Naive thymus-derived CD4-positive, alpha-beta T cell (primary cell): ENCODE data around the gene PRR15L. TPM values are rescaled to one million over a fixed set of nuclear protein-coding genes. Genes with fewer than 3 reads are reported as not detected.
"Not testable (repeated sequence)": the region's sequence is repeated elsewhere in the genome, so short reads cannot be mapped to it uniquely, and the experiment has no call there.

Source experiments
- ATAC-seq: fragments of 150-1000 bp; cut with Tn5 transposase; 2 replicates; pipeline ENCODE4 v1.10.0; 2021; ENCODE audit warnings: mild to moderate bottlenecking, moderate library complexity
- CTCF ChIA-PET: fragments of 350-600 bp; sonication (Branson Sonifier 250); formaldehyde crosslinking; loops from one replicate; lab custom pipeline; 2021; ENCODE audit warnings: antibody characterized with exemption; lab: Charles Lee
- POLR2A ChIA-PET: fragments of 350-600 bp; sonication (Branson Sonifier 250); formaldehyde crosslinking; loops from one replicate; lab custom pipeline; 2021; ENCODE audit warnings: antibody characterized with exemption, inconsistent platforms; lab: Charles Lee
- DNase-seq, 9 donors: peaks; one replicate each; pipeline versions ENCODE4 v3.0.0 to v3.0.0-alpha.2; 2020 to 2022; ENCODE audit warnings: mixed read lengths in 1 of 9
- H3K27ac ChIP-seq: one replicate; pipeline ENCODE4 v1.7.0; 2013; ENCODE audit warnings: mild to moderate bottlenecking, low read depth, low read length, moderate library complexity
- H3K27me3 ChIP-seq, 2 donors: one replicate each; pipeline ENCODE4 v1.7.0; 2013; ENCODE audit warnings: low read length in 2 of 2, mild to moderate bottlenecking in 2 of 2, moderate library complexity in 2 of 2; ENCODE audit not compliant: control insufficient read depth in 2 of 2, insufficient read depth in 2 of 2
- H3K36me3 ChIP-seq, 3 experiments: 1 replicate in 2 of 3; 2 replicates in 1 of 3; pipeline ENCODE4 v1.7.0; 2013; ENCODE audit warnings: low read length in 3 of 3, mild to moderate bottlenecking in 3 of 3, moderate library complexity in 1 of 3; ENCODE audit not compliant: insufficient read depth in 3 of 3, control insufficient read depth in 2 of 3
- H3K4me1 ChIP-seq, 2 donors: one replicate each; pipeline ENCODE4 v1.7.0; 2013; ENCODE audit warnings: low read length in 2 of 2, mild to moderate bottlenecking in 2 of 2, moderate library complexity in 1 of 2; ENCODE audit not compliant: control insufficient read depth in 2 of 2, insufficient read depth in 2 of 2
- H3K4me3 ChIP-seq: 2 replicates; pipeline ENCODE4 v1.7.0; 2013; ENCODE audit warnings: mild to moderate bottlenecking, low read length
- H3K9me3 ChIP-seq, 3 experiments: 1 replicate in 2 of 3; 2 replicates in 1 of 3; pipeline ENCODE4 v1.7.0; 2013; ENCODE audit warnings: low read length in 3 of 3; ENCODE audit not compliant: control insufficient read depth in 2 of 3
- H3K27ac Mint-ChIP-seq, 9 donors: one replicate each; pipeline ENCODE4 v1.8.0; 2020 to 2022; ENCODE audit warnings: mixed read lengths in 9 of 9, mild to moderate bottlenecking in 8 of 9, moderate library complexity in 5 of 9, inconsistent platforms in 2 of 9
- H3K27me3 Mint-ChIP-seq, 5 donors: one replicate each; pipeline ENCODE4 v1.8.0; 2021 to 2022; ENCODE audit warnings: mixed read lengths in 5 of 5, mild to moderate bottlenecking in 1 of 5
- H3K36me3 Mint-ChIP-seq, 5 donors: one replicate each; pipeline ENCODE4 v1.8.0; 2020 to 2022; ENCODE audit warnings: mixed read lengths in 5 of 5, mild to moderate bottlenecking in 3 of 5, inconsistent platforms in 1 of 5
- H3K4me1 Mint-ChIP-seq, 7 donors: one replicate each; pipeline ENCODE4 v1.8.0; 2020 to 2022; ENCODE audit warnings: mixed read lengths in 7 of 7, mild to moderate bottlenecking in 3 of 7, inconsistent platforms in 1 of 7
- H3K4me3 Mint-ChIP-seq, 10 donors: one replicate each; pipeline ENCODE4 v1.8.0; 2020 to 2022; ENCODE audit warnings: mild to moderate bottlenecking in 10 of 10, mixed read lengths in 10 of 10, moderate library complexity in 6 of 10, inconsistent platforms in 2 of 10
- H3K9me3 Mint-ChIP-seq, 11 donors: one replicate each; pipeline ENCODE4 v1.8.0; 2020 to 2022; ENCODE audit warnings: mixed read lengths in 11 of 11, mild to moderate bottlenecking in 4 of 11, inconsistent platforms in 1 of 11, moderate library complexity in 1 of 11
- intact Hi-C, 2 donors: fragments of 100-400 bp; cut with micrococcal nuclease; formaldehyde crosslinking; loops; one replicate each; pipeline ENCODE4 v1.15.1; 2023
- polyA plus RNA-seq, 2 donors: library from polyadenylated mRNA; unstranded; fragments of 300-500 nt; fragmentation: Illumina TruSeq; gene quantifications; one replicate each; pipeline ENCODE4 v1.2.3, GENCODE V29; 2021
- total RNA-seq, 6 experiments: library from RNA in 5 of 6; stranded (reverse) in 5 of 6; gene quantifications; 1 replicate in 5 of 6; 2 replicates in 1 of 6; pipeline ENCODE4 v1.2.3 and lab custom pipeline; 2021 to 2026

Gene PRR15L
- total and polyA plus RNA-seq, 7 experiments from 2014 or later = 0.32 TPM; not detected in 6

DNA sequence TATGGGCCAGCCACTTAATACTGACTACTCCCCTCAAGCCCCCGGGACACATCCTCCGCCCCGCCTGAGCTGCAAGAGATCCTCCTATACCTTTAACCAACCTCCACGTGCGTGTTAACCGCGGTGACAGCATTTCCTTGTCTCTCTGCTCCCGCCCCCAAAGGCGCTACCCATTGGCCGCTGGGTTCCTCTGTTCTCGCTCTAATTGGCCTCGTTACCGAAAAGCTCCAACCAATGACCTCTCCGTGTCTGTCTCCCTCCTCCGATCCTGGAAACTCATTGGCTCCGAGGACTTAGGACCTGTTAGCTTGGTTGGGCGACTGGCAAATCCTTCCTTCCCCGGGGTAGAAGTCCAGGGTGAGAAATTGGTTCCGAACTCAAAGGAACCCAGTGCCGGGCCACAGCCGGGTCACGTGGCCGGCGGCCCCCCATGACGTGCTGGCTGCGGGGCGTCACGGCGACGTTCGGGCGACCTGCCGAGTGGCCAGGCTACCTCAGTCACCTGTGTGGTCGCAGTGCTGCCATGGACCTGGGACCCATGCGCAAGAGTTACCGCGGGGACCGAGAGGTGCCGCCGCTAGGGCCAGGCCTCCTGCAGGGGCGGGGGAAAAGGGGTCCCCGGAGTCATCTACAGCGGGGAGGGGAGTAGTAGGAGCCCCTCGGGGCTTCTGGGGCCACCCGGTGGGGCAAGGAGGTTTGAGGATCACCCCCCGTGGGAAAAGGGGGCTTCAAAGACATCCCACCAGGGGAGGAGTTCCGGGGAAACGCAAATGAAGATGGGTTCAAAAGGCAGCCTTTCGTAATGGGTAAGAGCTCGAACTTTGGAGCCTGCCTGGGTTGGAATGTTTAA lies 16.2 kb downstream of the PRR15L start, which contains the start of gene PNPO:
PNPO (plus strand) TSS at position 326 of the 850 bp plus-strand sequence; CDS start at position 431, 105 bp downstream.
- Mint-ChIP-seq H3K4me3 (peak within 1 kb of the TSS; percentile 75 to 96 (median 88)), H3K27ac (peak within 1 kb of the TSS; percentile 34 to 95 (median 86)), H3K36me3 (peaks cover 0 to 19% (median 5%) of the 10 kb centered on the region in 5 donors), H3K27me3 (no peaks in the 10 kb centered on the region), H3K4me1 (peaks cover 35 to 63% (median 48%) of the 10 kb centered on the region in 7 donors), H3K9me3 (peaks cover 0 to 4% (median 0%) of the 10 kb centered on the region in 11 donors)
- DNase-seq = peak; percentile 66 to 96 (median 94)
- peak; percentile 99 for ATAC-seq
- H3K4me3 ChIP-seq = peak within 1 kb of the TSS; percentile 75
- POLR2A ChIA-PET = interaction anchor here (0.9 to 4.3 kb wide), 7 partner anchors 9 to 166 kb away, joined by 3 to 24 read pairs (median 5); partner anchors contain the start of genes CDK5RAP3, OSBPL7, SNX11 and SP2
- H3K27me3 ChIP-seq = no peaks in the 10 kb centered on the region
- CTCF ChIA-PET = interaction anchor here (0.6 to 11.9 kb wide), 7 partner anchors 8 to 411 kb away, joined by 3 to 126 read pairs (median 5); partner anchors contain the start of genes CDK5RAP3 and SP2
- intact Hi-C loops = loop anchor here (1.0 to 10.0 kb wide), 11 partner anchors 8 to 673 kb away; partner anchors contain the start of genes SCRN2 (in 2 of the 2), SP2 (in 2 of the 2), CBX1 (in 1 of the 2) and HOXB7 (in 1 of the 2)
- no peaks in the 10 kb centered on the region for H3K9me3 ChIP-seq
- H3K36me3 ChIP-seq = peaks cover 0 to 14% (median 0%) of the 10 kb centered on the region in 3 experiments
- peaks cover 21 to 33% of the 10 kb centered on the region in 2 donors for H3K4me1 ChIP-seq
- H3K27ac ChIP-seq = peak within 1 kb of the TSS; percentile 90

DNA sequence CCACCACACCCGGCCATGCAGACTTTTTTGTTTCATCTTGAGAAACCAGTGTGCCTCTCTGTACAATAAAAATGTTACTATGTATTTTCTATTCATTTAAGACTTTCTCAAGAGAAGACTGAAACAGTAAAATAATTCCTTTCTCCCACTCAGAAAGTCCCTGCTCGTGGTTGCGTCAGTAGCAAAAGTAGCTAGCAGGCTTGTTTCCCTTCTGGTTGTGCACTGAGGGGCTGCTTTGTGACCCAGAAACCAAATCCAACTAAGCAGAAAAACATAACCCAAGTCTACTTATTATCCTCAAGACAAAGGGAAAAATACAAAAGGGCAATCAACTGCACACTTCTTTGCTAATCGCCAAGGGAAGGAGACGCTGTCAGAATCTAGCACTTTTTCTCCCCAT lies 19.7 kb downstream of the PRR15L start:
- no peaks in the 10 kb centered on the region for H3K27me3 ChIP-seq
- H3K36me3 ChIP-seq = peaks cover 0 to 3% (median 0%) of the 10 kb centered on the region in 3 experiments
- ATAC-seq (no peak), DNase-seq (no peak)
- H3K27ac ChIP-seq = no peak overlapping the region
- CTCF ChIA-PET = no interaction called here
- H3K27me3 Mint-ChIP-seq = no peaks in the 10 kb centered on the region
- no peak overlapping the region for H3K4me3 ChIP-seq
- no peaks in the 10 kb centered on the region for H3K9me3 ChIP-seq
- peaks cover 7 to 13% of the 10 kb centered on the region in 2 donors for H3K4me1 ChIP-seq
- POLR2A ChIA-PET = interaction anchor here (0.7 to 0.8 kb wide), 2 partner anchors 32 kb away, joined by 3 read pairs; no protein-coding TSS in a partner anchor
- no peak overlapping the region for H3K27ac Mint-ChIP-seq
- H3K4me3 Mint-ChIP-seq = no peak overlapping the region
- peaks cover 0 to 4% (median 0%) of the 10 kb centered on the region in 11 donors for H3K9me3 Mint-ChIP-seq
- intact Hi-C loops = no loop called here
- peaks cover 15 to 28% (median 20%) of the 10 kb centered on the region in 7 donors for H3K4me1 Mint-ChIP-seq
- peaks cover 0 to 5% (median 0%) of the 10 kb centered on the region in 5 donors for H3K36me3 Mint-ChIP-seq

DNA sequence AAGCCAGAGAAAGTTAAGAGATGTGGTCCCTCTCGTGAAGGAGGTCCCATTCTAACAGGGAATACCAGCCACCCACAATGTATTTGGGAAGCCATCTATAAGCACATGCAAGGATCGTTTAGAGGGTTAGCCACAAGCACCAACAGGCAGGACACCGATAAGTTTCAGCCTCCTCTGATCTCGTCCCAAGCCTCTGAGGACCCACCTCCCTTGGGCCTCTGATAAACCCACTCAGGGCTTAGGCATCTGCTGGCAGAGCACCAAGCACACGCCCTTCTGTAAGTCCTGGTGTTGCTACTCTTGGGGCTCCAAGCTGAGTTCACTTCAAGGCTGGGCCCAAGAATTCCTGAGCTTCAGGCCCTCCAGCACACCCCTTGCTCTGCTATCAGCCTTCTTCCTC lies 21.7 kb downstream of the PRR15L start:
- H3K27me3 Mint-ChIP-seq = no peaks in the 10 kb centered on the region
- no peak for DNase-seq

DNA sequence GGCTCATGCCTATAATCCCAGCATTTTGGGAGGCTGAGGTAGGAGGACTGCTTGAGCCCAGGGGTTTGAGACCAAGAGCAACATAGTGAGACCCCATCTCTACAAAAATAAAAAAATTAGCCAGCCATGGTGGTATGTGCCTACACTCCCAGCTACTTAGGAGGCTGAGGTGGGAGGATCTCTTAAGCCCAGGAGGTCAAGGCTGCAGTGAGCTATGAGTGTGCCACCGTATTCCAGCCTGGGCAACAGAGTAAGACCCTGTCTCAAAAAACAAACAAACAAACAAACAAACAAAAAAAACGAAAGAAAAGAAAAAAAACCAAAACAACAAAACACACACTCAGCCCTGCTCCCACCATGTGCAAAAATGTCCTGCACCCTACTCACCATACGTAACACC lies 22.2 kb downstream of the PRR15L start:
- H3K36me3 Mint-ChIP-seq, H3K4me1 ChIP-seq, H3K27me3 Mint-ChIP-seq, H3K9me3 Mint-ChIP-seq, H3K4me3 ChIP-seq, ATAC-seq, H3K9me3 ChIP-seq, DNase-seq, H3K27me3 ChIP-seq, H3K36me3 ChIP-seq, H3K27ac ChIP-seq, intact Hi-C loops, H3K27ac Mint-ChIP-seq, H3K4me3 Mint-ChIP-seq: not testable (repeated sequence)
- CTCF ChIA-PET = interaction anchor here (1.8 kb wide), 1 partner anchor 13 kb away, joined by 7 read pairs; no protein-coding TSS in a partner anchor
- peaks cover 0 to 12% (median 6%) of the 10 kb centered on the region in 7 donors for H3K4me1 Mint-ChIP-seq
- POLR2A ChIA-PET = interaction anchor here (0.8 to 1.0 kb wide), 3 partner anchors 8 to 40 kb away, joined by 3 read pairs; no protein-coding TSS in a partner anchor

More for the DNA sequence above, 21.7 kb downstream of the PRR15L start:
- peaks cover 0 to 2% (median 0%) of the 10 kb centered on the region in 5 donors for H3K36me3 Mint-ChIP-seq
- intact Hi-C loops = no loop called here
- Histone ChIP-seq H3K4me3 (no peak overlapping the region), H3K36me3 (peaks cover 0 to 4% (median 0%) of the 10 kb centered on the region in 3 experiments), H3K4me1 (peaks cover 0 to 4% of the 10 kb centered on the region in 2 donors), H3K27me3 (no peaks in the 10 kb centered on the region), H3K27ac (no peak overlapping the region), H3K9me3 (no peaks in the 10 kb centered on the region)
- CTCF ChIA-PET = interaction anchor here (1.0 to 1.8 kb wide), 2 partner anchors 10 to 13 kb away, joined by 3 to 7 read pairs; no protein-coding TSS in a partner anchor
- no peak overlapping the region for H3K4me3 Mint-ChIP-seq
- H3K9me3 Mint-ChIP-seq = peaks cover 0 to 2% (median 0%) of the 10 kb centered on the region in 11 donors
- POLR2A ChIA-PET = interaction anchor here (0.9 to 1.0 kb wide), 2 partner anchors 14 to 40 kb away, joined by 3 read pairs; no protein-coding TSS in a partner anchor
- peaks cover 3 to 14% (median 8%) of the 10 kb centered on the region in 7 donors for H3K4me1 Mint-ChIP-seq
- no peak for ATAC-seq
- H3K27ac Mint-ChIP-seq = no peak overlapping the region

DNA sequence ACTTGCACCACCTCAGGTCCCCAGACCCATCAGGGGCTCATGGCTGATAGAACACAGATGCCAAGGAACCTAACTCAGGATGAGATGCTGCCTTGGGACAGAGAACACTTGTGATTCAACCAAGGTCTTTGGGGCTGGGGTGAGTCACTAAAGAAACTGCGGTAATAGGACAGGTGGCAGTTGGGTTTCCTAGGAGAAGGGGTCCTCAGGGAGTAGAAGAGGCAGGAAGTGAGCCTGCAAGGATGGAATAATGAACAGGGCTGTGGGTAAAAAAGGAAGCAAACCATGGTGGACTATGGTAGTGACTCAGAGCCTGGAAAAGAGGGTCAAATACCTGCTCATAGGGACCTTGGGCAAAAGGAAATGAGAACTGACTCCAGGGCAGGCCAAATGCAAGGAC lies 22.8 kb downstream of the PRR15L start:
- no peaks in the 10 kb centered on the region for H3K9me3 Mint-ChIP-seq
- peak overlapping the region in 2 of 9 donors; percentile 22 to 52 for H3K27ac Mint-ChIP-seq
- DNase-seq (no peak), ATAC-seq (no peak)
- no peaks in the 10 kb centered on the region for H3K9me3 ChIP-seq
- no peaks in the 10 kb centered on the region for H3K4me1 ChIP-seq
- H3K4me3 Mint-ChIP-seq = no peak overlapping the region
- peaks cover 2 to 12% (median 4%) of the 10 kb centered on the region in 3 experiments for H3K36me3 ChIP-seq
- H3K4me3 ChIP-seq = no peak overlapping the region
- intact Hi-C loops = no loop called here
- peaks cover 0 to 6% (median 0%) of the 10 kb centered on the region in 5 donors for H3K36me3 Mint-ChIP-seq
- ChIA-PET CTCF (no interaction called here), POLR2A (interaction anchor here (0.8 kb wide), 1 partner anchor 9 kb away, joined by 3 read pairs; no protein-coding TSS in a partner anchor)
- H3K27me3 ChIP-seq = no peaks in the 10 kb centered on the region
- H3K27me3 Mint-ChIP-seq = no peaks in the 10 kb centered on the region
- H3K4me1 Mint-ChIP-seq = peaks cover 0 to 12% (median 3%) of the 10 kb centered on the region in 7 donors
- H3K27ac ChIP-seq = no peak overlapping the region

DNA sequence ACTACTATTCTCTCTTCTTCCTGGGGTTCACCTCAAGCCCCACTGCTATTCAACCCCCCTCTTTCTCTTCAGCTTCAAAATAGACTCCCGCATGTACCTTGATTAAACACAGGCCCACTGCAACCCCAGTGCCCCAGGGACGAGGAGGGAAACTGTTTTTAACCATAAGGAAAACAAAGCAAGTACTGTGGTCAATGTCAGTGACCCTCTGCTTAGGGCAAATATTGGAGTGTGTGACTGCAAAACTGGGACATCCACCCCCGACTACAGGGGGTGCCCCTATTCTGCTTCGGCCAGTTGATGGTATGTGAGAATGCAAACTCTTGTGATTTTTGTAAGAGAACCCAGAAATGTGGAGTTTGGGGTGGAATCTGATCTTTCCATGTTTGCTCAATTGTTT lies 25.8 kb downstream of the PRR15L start:
- H3K4me3 ChIP-seq = no peak overlapping the region
- intact Hi-C loops = no loop called here
- POLR2A ChIA-PET = no interaction called here
- DNase-seq = no peak
- H3K27ac Mint-ChIP-seq = peak overlapping the region in 4 of 9 donors; percentile 26 to 64 (median 59)
- CTCF ChIA-PET = interaction anchor here (0.7 to 1.2 kb wide), 2 partner anchors 17 to 128 kb away, joined by 3 to 4 read pairs; no protein-coding TSS in a partner anchor
- H3K9me3 Mint-ChIP-seq = no peaks in the 10 kb centered on the region
- H3K4me1 Mint-ChIP-seq = peaks cover 0 to 9% (median 3%) of the 10 kb centered on the region in 7 donors
- peaks cover 6 to 41% (median 8%) of the 10 kb centered on the region in 3 experiments for H3K36me3 ChIP-seq
- no peak for ATAC-seq
- no peaks in the 10 kb centered on the region for H3K27me3 ChIP-seq
- no peaks in the 10 kb centered on the region for H3K9me3 ChIP-seq
- H3K4me1 ChIP-seq = no peaks in the 10 kb centered on the region
- peaks cover 1 to 17% (median 6%) of the 10 kb centered on the region in 5 donors for H3K36me3 Mint-ChIP-seq
- H3K4me3 Mint-ChIP-seq = no peak overlapping the region
- H3K27me3 Mint-ChIP-seq = no peaks in the 10 kb centered on the region
- no peak overlapping the region for H3K27ac ChIP-seq
